ENCODE results near the gene DCAF16.

- TF ChIP-seq, protein P1, sequence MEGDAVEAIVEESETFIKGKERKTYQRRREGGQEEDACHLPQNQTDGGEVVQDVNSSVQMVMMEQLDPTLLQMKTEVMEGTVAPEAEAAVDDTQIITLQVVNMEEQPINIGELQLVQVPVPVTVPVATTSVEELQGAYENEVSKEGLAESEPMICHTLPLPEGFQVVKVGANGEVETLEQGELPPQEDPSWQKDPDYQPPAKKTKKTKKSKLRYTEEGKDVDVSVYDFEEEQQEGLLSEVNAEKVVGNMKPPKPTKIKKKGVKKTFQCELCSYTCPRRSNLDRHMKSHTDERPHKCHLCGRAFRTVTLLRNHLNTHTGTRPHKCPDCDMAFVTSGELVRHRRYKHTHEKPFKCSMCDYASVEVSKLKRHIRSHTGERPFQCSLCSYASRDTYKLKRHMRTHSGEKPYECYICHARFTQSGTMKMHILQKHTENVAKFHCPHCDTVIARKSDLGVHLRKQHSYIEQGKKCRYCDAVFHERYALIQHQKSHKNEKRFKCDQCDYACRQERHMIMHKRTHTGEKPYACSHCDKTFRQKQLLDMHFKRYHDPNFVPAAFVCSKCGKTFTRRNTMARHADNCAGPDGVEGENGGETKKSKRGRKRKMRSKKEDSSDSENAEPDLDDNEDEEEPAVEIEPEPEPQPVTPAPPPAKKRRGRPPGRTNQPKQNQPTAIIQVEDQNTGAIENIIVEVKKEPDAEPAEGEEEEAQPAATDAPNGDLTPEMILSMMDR (IDR thresholded peaks at IDR 0.05; ENCODE audit: low read depth, low read length): no peak
- TF ChIP-seq EZH2phosphoT487 (IDR thresholded peaks at IDR 0.05; ENCODE audit: low read depth): no peak
Observed at GRCh38 chr4:17811078-17811603, 584 bp upstream of the DCAF16 start.

All from OCI-LY3 (cell line).